Measurements from ENCODE around the gene MMP27.

MMP27 gene

GRCh38 chr11:102722821-102723220, 17.3 kb upstream of the MMP27 start:
- no peaks in the 10 kb centered on the region for H3K27me3 ChIP-seq (ENCODE audit: insufficient read depth, poor library complexity, severe bottlenecking)
- H3K27ac ChIP-seq (replicated peaks) = no peak overlapping the region
- peak in 1 of 2 experiments; percentile 28 for DNase-seq (ENCODE audit: low read depth in 1 of 2, low spot score in 1 of 2)
- H3K4me3 ChIP-seq (replicated peaks; ENCODE audit: insufficient read depth, low read length) = no peak overlapping the region
- TF ChIP-seq REST (IDR thresholded peaks at IDR 0.05; ENCODE audit: insufficient replicate concordance, low read depth) = no peak
- no peak for TF ChIP-seq GABPA (IDR thresholded peaks at IDR 0.05; ENCODE audit: low read depth)
- TF ChIP-seq SPI1 (IDR thresholded peaks at IDR 0.05; ENCODE audit: borderline replicate concordance, low read depth) = peak; percentile 99
- TF ChIP-seq CTCF (IDR thresholded peaks at IDR 0.05; ENCODE audit: insufficient read depth, low read length) = no peak
- no peak for TF ChIP-seq POLR2AphosphoS5 (IDR thresholded peaks at IDR 0.05; ENCODE audit: low read depth)

GRCh38 chr11:102719620-102720277, 14.2 kb upstream of the MMP27 start:
- no peak for DNase-seq (ENCODE audit: low read depth in 1 of 2, low spot score in 1 of 2)
- Histone ChIP-seq H3K27me3 (ENCODE audit: insufficient read depth, poor library complexity, severe bottlenecking) (no peaks in the 10 kb centered on the region), H3K4me3 (replicated peaks; ENCODE audit: insufficient read depth, low read length) (no peak overlapping the region), H3K27ac (replicated peaks) (no peak overlapping the region)
- TF ChIP-seq SPI1 (IDR thresholded peaks at IDR 0.05; ENCODE audit: borderline replicate concordance, low read depth) = no peak
- no peak for TF ChIP-seq CTCF (IDR thresholded peaks at IDR 0.05; ENCODE audit: insufficient read depth, low read length)
- TF ChIP-seq REST (IDR thresholded peaks at IDR 0.05; ENCODE audit: insufficient replicate concordance, low read depth) = no peak
- no peak for TF ChIP-seq POLR2AphosphoS5 (IDR thresholded peaks at IDR 0.05; ENCODE audit: low read depth)
- TF ChIP-seq GABPA (IDR thresholded peaks at IDR 0.05; ENCODE audit: low read depth) = no peak

- Histone ChIP-seq H3K27me3 (ENCODE audit: insufficient read depth, poor library complexity, severe bottlenecking) (no peaks in the 10 kb centered on the region), H3K27ac (replicated peaks) (no peak overlapping the region), H3K4me3 (replicated peaks; ENCODE audit: insufficient read depth, low read length) (no peak overlapping the region)
- TF ChIP-seq CTCF (IDR thresholded peaks at IDR 0.05; ENCODE audit: insufficient read depth, low read length) (no peak), SPI1 (IDR thresholded peaks at IDR 0.05; ENCODE audit: borderline replicate concordance, low read depth) (no peak), POLR2AphosphoS5 (IDR thresholded peaks at IDR 0.05; ENCODE audit: low read depth) (no peak), GABPA (IDR thresholded peaks at IDR 0.05; ENCODE audit: low read depth) (no peak), REST (IDR thresholded peaks at IDR 0.05; ENCODE audit: insufficient replicate concordance, low read depth) (no peak)
- DNase-seq (ENCODE audit: low read depth in 1 of 2, low spot score in 1 of 2) = no peak
Measured at GRCh38 chr11:102717280-102717679, 11.7 kb upstream of the MMP27 start.

All from HL-60 (cell line).